RPMI7951 (cell line): ENCODE measurements around the gene LCA5L. TPM values are rescaled to one million over a fixed set of nuclear protein-coding genes. Genes with fewer than 3 reads are reported as not detected.
"Not testable (repeated sequence)": the region's sequence is repeated elsewhere in the genome, so short reads cannot be mapped to it uniquely, and the experiment has no call there.

Experiments
- DNase-seq: peaks from one replicate; pipeline ENCODE4 v3.0.0-alpha.2; 2012; ENCODE audit warnings: low read depth
- total RNA-seq: library from RNA; depleted of rRNA; stranded (reverse); fragments of >200 nt; shearing (Covaris generic); gene quantifications from 2 replicates; pipeline ENCODE4 v1.2.3, GENCODE V29; 2014

Gene LCA5L
- total RNA-seq, 1 experiment from 2014 or later = 0.96 TPM

DNA sequence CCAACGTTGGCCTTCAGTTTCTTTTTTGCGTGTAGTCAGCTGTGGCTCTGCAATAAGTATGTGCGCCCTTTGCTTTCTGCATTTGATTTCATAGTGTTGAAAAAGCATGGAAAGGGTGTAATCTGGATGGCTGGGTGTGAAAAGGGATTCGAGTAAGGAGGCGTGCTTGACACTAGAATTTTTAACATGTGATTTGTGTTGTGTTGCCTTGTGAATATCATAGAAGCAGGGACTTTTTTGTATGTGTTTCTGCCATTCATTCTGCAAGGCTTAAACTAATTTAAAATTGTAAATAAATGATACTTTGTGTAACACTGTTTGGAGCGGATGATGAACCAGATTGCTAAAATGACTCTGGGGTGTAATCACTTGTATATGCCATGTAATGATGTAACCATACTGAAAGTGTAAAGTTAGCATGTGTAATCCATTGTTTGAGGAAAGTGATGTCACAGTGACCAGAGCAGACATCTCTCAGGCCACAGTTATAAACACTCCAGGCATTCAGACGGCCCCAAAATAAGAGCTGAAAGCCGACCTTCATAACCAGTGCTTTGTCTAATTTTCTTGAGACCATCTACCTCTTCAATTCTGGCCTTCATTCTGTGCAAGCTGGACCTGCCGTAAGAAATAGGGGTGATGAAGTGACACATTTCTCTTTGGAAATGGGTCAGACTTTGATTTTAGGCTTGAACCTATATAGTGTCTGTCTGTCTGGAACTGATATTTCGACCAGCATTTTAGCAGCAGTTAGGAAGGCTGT, 6.8 kb upstream of the LCA5L start:
- DNase-seq = peak; percentile 12

DNA sequence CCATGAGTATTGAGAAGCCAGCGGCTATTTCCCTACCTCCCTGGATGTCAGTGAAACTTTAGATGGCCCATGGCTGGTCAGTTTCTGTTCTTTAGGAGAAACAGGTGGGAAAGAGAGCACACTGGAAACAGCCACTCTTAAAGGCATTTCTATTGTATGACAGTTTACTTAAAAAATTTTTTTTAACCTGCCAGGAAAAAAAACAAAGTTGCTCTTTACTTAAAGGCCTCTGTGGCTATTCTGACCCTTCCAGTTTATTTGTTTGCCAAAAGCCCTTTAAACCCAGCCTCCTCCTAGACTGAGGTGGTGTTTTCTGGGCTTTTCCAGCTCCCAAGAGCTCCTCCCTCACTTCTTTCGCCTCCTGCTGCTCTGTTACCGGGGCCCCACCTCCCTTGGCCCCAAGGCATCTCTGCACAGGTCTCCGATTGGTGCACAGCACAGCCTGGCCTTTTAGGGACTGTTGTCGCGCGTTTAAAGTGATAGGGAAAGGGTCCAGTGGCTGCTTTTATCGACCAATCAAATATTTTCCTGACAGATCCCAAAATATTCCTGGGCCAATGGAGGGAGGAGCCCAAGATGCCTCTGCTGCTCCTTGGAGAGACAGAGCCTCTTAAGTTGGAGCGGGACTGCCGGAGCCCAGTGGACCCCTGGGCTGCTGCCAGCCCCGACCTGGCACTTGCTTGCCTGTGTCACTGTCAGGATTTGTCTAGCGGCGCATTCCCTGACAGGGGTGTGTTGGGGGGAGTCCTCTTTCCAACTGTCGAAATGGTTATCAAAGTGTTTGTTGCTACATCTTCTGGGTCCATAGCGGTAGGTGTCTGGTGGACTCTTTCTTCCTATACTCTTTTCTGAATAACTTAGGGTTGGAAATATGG, 6.0 kb upstream of the LCA5L start, which contains the start of gene SH3BGR:
SH3BGR (plus strand) TSS at position 639 of the 875 bp plus-strand sequence; CDS start at position 766, 127 bp downstream.
- DNase-seq = no peak

DNA sequence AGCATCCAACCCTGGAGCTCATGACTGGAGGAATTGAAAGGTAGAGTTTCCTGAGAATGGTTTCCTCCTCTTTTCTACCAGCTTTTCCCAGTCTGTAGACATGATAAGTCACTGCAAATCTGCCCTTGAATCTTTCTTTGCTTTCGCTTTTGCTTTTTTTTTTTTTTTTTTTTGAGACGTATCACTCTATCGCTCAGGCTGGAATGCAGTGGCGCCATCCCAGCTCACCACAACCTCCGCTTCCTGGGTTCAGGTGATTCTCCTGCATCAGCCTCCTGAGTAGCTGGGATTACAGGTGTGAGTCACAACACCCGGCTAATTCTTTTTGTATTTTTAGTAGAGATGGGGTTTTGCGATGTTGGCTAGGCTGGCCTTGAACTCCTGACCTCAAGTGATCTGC, 1.7 kb upstream of the LCA5L start:
- DNase-seq = no peak

DNA sequence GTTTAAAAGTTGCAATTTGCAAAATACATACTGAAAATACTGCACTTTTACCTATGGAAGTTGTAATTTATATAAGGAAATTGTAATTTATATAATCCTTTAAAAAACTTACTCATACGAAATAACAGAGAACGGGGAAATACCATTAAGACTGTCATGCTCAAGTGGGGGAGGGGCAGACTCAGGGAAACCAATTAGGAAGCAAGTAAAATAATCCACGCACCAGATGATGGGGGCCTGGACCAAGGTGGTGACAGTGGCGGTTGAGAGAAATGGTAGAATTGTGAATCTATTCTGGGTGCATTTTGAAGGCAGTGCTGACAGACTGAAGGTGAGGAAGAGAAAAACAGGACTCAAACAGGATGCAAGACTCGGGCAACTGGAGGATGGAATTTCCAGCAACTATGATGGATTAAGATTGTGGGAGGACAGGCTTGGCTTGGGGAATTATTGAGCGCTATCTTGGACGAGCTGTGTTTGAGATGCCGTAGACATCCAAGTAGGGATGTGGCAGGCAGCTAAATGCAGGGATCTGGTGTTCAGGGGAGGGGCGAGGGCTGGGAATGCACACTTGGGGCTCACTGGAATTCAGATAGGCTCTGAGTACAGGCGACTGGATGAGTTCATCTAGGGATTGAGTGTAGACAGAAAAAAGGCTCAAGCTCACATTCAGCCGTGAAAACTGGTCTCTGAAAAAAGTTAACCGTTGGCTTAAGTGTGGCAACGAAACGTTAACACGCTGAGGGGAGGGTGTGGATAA, 977 bp downstream of the LCA5L start:
- DNase-seq = peak; percentile 28

DNA sequence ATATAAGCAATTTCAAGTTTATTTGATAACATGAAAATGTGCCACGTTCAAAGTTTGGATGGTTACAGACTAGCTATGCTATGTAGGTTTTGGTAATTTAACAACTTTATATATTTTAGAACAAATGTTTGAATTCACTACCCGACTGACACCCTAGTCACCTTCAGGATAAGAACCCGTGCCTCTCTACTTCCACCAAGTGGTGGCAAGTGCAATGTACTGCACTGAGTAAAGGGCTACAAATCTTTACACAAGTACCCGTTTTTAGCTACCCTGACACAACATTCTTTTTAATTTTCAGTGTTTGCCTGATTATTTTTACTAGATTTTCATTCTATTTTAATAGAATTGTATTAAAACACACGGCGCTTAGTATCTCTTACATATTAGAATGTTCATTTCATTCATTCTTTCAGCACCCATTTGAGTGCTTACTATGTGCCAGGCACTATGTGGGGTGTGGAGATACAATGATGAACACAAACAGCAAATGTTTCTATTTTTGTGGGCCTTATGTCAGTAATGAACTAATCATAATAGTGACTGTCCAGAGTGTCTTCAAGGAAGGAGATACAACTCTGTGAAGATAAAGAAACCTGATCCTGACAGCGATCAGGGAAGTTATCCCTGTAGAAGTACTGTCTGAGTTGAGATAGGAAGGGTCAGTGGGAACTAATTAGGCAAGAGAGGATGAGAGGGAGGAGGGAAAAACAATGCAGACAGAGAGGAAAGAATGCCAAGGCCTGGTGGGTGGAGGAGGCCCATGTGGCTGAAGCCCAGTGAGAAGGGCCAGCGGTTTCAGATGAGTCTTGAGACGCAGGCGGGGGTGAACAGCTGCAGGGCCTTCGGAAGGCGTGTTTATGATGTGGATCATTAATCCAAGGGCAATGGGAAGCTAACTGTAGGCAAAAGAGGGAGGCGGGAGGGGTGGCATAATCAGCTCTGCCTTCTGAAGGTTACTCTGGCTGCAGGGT, 3.8 kb downstream of the LCA5L start:
- DNase-seq = peak; percentile 38

DNA sequence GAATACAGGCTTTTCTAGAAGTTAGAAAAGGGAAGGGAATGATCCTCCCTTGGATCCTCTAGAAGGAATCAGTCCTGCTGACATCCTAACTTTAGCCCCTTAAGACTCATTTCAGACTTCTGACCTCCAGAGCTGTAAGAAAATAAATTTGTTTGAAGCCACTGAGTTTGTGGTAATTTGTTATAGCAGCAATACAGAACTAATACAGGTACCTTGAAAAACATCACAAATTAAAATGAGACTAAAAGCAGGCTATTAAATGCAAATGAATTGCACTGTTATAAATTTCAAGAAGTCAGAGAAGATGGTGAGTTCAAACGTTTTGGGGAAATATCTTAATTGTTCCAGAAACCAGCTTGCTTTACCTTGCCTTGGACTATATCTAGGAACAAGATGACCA, 6.3 kb downstream of the LCA5L start:
- DNase-seq = no peak

DNA sequence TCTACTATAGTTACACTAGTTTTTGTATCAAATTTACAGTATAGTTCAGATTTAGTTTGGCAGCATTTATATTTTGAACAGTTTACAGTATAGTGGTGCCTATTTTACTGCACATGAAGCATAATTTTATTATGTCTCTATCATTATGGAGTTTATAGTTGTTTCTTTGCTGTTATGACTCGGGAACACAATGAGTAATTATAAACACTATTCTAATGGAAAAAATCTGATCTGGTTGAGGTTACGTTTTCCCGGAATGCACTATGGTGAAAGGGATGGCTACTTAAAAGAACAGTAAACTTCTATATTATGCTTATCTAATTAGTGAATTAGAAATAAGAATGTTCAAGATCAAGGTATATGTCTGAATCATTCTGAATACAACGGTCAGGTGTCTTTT, 10.6 kb downstream of the LCA5L start:
- DNase-seq = no peak

DNA sequence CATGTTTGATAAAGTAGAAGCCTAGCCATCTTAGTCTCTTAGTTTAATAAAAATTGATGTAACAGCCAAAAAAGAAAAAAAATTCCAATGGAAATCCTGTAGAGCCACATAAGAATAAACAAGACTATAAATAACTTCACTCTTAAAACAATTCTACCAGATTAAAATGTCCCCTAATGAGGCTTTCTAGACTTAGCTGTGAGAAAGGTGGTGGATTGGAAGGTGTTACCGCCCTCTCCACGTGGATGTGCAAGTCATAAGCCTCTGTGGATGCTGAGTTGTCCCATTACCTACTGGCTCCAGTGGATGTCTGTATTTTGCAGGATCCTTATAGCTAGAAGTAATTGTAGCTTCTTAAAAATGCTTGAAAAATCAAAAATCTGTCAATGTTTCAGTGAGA, 14.6 kb downstream of the LCA5L start:
- no peak for DNase-seq

DNA sequence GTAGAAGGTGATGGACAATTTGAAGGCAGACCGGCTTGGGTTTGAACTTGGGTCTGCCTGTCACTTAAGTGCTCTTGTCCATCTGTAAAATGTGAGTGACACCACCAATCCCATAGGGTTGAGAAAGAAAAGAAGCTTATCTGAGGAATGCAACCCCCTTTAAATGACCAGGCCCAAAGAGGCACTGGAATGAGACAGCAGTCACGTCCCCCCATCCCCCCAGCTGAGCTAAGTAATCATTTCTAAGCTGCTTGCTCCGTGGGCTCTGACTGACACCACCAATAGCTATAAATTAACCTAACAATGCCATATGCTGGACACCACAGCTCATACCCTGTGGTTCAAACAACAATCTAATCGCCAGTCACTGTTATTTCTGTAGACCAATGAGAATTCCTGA, 15.1 kb downstream of the LCA5L start:
- DNase-seq = no peak

DNA sequence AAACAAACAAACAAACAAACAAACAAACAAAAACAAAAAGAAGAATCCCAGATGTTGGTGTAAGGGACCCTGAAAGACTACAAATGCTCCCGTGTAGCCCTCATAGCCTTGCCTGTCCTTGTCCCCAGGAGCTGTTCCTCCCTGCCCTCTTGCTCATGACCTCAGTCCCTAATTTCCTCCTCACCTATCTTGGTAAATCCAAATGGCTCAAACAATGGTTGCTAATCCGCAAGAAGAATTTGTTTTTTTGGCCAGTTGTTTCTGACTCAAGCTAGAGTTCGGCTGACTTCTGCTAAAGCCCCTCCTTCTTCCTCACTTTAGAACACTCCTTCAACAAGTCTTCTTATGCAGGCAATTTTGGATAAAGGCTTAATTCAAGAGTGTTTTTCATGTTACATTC, 15.6 kb downstream of the LCA5L start:
- no peak for DNase-seq

DNA sequence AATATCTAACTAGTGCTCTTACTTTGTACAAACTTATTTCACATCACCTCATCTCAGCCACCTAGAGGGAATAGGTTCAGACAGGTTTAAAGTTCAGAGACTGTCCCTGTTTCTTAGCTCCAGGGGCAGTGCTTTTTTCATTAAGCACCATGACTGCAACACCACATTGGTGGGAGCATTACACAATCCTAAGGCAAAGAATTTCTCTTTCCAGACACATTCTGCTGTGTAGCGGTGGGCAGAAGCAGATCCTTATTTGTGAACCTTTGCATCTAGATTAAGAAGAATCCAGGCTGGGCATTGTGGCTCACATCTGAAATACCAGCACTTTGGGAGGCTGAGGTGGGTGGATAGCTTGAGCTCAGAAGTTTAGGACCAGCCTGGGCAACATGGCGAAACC, 16.1 kb downstream of the LCA5L start:
- no peak for DNase-seq

DNA sequence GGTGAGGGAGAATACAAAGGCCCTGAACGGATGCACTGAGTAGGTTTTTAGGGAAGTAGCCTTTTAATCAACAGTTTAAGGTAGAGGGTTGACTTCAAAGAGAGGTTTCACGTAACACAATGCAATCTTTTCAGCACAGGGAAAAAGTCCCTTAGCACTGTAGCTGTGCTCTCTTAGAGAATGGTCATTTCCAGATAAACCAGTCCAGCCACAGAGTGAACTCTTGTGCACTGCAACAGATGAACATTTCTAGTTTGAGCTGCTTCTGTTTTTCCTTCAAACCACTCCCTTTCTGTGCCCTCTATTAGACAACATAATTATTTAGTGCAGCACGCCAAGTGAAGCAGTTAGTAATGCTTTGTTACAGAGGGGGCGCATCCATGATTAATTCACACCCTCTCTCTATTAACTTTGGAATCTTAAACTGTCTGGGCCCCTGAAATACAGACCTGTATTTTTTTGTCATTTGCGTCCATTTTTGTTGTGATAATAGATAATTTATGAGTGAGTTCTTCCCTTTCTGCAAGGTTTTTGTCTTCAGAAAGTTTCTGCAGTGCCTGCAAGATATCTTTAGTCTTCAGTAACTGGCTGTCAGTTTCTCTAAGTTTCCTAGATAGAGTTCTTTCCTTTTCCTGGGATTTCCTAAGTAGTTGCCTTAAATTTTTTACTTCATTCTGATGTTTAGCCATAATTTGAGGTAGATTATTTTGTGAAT, 22.9 kb downstream of the LCA5L start:
- no peak for DNase-seq

DNA sequence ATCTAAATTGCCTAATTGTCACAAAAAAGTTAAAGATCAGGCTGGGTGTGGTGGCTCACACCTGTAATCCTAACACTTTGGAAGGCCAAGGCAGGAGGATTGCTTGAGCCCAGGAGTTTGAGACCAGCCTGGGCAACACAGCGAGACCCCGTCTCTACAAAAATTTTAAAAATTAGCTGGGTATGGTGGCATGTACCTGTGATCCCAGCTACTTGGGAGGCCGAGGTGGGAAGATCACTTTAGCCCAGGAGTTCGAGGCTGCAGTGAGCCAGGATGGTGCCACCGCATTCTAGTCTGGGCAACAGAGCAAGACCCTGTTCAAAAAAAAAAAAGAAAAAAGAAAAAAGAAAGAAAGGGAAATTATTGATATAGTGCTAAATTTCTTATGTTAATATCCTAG, 26.4 kb downstream of the LCA5L start:
- DNase-seq = not testable (repeated sequence)

DNA sequence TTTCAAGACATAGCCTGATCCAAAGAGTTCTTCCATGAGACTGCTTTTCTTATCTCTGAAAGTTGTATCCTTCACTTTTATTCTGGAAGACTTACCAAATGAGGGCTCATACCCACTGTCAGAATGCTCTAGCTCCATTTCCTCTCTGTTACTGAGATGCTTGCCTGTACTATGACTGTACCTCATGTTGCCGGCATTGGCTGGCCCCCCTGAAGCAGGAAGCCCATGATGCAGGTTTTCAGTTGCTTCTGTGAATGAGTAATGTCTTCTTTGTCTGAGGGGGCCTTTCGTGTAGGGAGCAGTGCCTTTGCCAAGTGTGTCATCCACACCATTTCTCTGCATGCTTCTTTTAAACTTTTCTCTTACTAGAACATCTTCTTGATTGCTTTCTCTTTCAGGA, 39.5 kb downstream of the LCA5L start:
- DNase-seq = no peak

DNA sequence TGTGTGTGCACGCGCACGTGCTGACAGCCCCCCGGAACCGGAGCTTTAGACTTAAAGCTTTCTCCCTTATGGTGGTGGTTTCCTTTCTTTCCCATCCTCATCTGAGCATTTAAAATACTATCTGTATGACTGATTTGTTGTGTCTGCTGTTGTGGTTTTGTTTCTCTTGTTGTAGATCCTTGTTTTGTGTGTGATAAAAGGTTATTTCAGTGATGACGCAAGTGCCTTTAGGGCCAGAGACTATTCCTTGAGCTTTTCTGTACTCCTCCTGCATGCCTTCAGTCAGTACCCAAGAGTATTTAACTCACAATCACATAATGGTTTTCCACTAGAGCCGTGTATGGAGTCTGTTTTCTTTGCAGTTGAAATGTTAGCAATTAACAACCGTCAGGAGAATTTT, 45.4 kb downstream of the LCA5L start:
- no peak for DNase-seq

DNA sequence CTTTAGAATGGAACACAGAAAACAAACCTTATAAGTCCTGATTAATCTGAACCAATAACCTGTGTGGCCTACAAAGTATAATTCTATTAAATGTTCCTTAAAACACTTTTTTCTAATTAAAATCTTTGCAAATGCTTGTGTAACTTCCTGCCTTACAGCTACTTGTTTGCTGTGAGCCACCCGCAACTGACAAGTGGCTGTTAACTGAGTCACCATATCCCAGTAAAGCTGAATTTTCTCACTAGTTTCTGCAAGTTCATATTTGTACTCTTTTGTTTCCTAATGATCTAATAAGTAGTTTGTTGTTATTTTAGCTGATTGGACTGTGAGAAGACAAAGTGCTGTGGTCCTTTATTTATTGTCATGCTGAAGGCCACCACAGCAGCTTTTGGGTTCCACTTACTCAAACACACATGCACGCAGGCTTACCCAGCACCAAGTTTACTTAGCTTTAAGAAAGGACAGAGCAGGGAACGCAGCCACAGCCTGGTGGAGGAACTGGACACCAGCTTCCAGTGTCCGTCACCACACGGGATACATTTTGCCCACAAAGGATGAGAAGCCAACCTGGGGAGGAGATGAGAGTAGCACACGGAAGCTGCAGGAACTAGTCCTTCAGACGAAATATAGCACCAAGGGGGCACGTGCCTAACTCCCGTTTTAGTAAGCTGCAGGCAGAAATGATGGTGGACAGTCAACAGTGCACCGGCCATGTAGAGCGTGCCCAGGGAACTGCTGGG, 47.8 kb downstream of the LCA5L start:
- no peak for DNase-seq

DNA sequence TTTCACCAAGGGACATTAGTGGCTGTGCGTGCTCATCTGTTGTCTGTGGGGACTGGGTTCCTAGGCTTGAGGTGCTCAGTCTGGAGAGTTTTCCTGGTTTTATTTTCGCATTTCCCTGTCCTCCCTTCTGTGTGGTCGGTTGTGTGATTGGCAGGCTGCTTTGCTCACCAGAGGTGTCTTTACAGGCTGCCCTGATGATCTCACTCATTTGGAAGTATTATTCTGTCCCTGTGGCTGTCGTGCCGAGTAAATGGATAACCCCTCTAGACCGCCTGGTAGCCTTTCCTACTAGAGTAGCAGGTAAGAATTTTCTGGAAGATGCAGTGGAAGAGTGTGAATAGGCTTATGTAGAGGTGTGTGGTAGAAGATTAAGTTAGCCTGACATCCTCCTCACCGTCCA, 52.6 kb downstream of the LCA5L start:
- DNase-seq = no peak

DNA sequence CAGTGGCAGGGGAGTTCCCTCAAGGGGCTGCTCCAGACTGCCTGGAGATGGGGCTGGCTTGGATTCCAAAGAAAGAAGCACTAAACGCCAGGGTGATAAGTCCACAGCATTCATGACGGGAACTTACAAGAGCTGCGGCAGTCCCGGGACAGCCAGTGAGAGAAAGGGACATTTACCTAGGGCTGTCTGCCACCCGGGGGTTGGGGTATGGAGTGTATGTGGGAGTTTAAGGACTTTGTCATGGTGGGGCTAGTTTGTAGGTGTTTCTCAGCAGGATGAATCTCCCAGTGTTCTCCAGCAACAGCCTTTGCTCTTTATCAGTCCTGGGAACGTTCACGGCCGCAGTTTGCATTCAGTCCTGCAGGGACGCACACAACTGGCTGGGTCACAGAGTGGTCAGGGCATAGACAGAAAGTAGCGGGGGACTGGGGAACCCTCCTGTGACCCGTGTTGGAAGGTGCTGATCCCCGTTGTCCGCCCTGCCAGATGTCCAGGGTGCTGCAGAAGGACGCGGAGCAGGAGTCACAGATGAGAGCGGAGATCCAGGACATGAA, 55.3 kb downstream of the LCA5L start:
- DNase-seq = no peak

DNA sequence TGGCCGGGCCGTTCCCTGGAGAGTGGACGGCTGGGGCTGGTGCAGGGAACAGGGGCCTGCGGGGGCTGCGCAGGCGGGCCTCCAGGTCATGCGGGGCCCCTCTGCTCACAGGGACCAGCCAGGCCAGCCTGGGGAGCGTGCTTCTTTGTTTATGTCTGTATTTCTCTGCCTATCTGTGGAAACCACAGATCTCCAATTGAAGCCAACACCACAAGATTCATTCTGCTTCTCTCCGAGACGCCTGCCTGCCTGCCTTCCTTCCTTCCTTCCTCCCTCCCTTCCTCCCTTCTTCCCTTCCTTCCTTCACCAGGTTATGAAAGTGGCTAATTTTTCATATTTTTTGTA, 56.8 kb downstream of the LCA5L start:
- DNase-seq = no peak
